GM21390 (cell line): Measurements from ENCODE around the gene MORF4L2.

Experiments used
- ATAC-seq: cut with Tn5 transposase; IDR thresholded peaks from one replicate; pipeline ENCODE4 v1.9.1; 2021; ENCODE audit not compliant: unreplicated experiment

The MORF4L2 gene

GRCh38 chrX:103686199-103687072 is at the start of gene MORF4L2:
Gene MORF4L2 (minus strand): TSS chrX:103686699. CDS start chrX:103677027, 9,672 bp downstream.
- peak; percentile 91 for ATAC-seq

- ATAC-seq: no peak
Measured at GRCh38 chrX:103734125-103734760, 47.7 kb upstream of the MORF4L2 start.

GRCh38 chrX:103733017-103733416 is 46.5 kb upstream of the MORF4L2 start:
- no peak for ATAC-seq

GRCh38 chrX:103730796-103731493 is 44.4 kb upstream of the MORF4L2 start:
- ATAC-seq: no peak

- no peak for ATAC-seq
Measured at GRCh38 chrX:103730147-103730795, 43.8 kb upstream of the MORF4L2 start.

- no peak for ATAC-seq
Measured at GRCh38 chrX:103729015-103729414, 42.5 kb upstream of the MORF4L2 start.

GRCh38 chrX:103727115-103727514 is 40.6 kb upstream of the MORF4L2 start:
- ATAC-seq: no peak

- ATAC-seq: no peak
Measured at GRCh38 chrX:103726477-103726876, 40.0 kb upstream of the MORF4L2 start.

GRCh38 chrX:103722505-103722904 is 36.0 kb upstream of the MORF4L2 start:
- ATAC-seq: no peak

GRCh38 chrX:103718120-103718519 is 31.6 kb upstream of the MORF4L2 start:
- ATAC-seq: no peak

- no peak for ATAC-seq
Measured at GRCh38 chrX:103716962-103717361, 30.5 kb upstream of the MORF4L2 start.

- no peak for ATAC-seq
Measured at GRCh38 chrX:103710609-103711008, 24.1 kb upstream of the MORF4L2 start, which contains the start of gene TMEM31. Gene TMEM31 (plus strand): TSS chrX:103710909. CDS start chrX:103712259, 1,350 bp downstream.

- ATAC-seq: no peak
Measured at GRCh38 chrX:103704863-103705262, 18.4 kb upstream of the MORF4L2 start.

- ATAC-seq: no peak
Measured at GRCh38 chrX:103699243-103699642, 12.7 kb upstream of the MORF4L2 start.

- ATAC-seq: no peak
Measured at GRCh38 chrX:103697687-103698086, 11.2 kb upstream of the MORF4L2 start.

GRCh38 chrX:103691059-103691458 is 4.6 kb upstream of the MORF4L2 start:
- ATAC-seq: no peak

GRCh38 chrX:103688946-103689345 is 2.4 kb upstream of the MORF4L2 start:
- ATAC-seq: no peak

- no peak for ATAC-seq
Measured at GRCh38 chrX:103687696-103688201, 1.2 kb upstream of the MORF4L2 start.

GRCh38 chrX:103687073-103687695 is 685 bp upstream of the MORF4L2 start:
- ATAC-seq: peak; percentile 49

- no peak for ATAC-seq
Measured at GRCh38 chrX:103685396-103685795, 1.1 kb downstream of the MORF4L2 start.
